ENCODE results near the gene VDAC1. TPM values are rescaled to one million over a fixed set of nuclear protein-coding genes. Genes with fewer than 3 reads are reported as not detected.

Gene VDAC1
- total and polyA plus RNA-seq, 2 donors (not counting 1 experiment from before 2014, with no cell fraction given) = 27.8 to 60.7 TPM

GRCh38 chr5:133953568-133954145, 51.1 kb downstream of the VDAC1 start:
- Histone ChIP-seq H3K36me3 (replicated peaks in 1 of 2; ENCODE audit: control extremely low read depth in 1 of 2, control insufficient read depth in 1 of 2, extremely low read depth in 1 of 2, insufficient read depth in 2 of 2, low read length in 1 of 2) (peaks cover 0 to 14% of the 10 kb centered on the region in 2 experiments), H3K79me2 (ENCODE audit: control insufficient read depth, insufficient read depth, low read length) (peaks cover 3% of the 10 kb centered on the region), H4K20me1 (ENCODE audit: control insufficient read depth, insufficient read depth, low read length, poor library complexity, severe bottlenecking) (no peaks in the 10 kb centered on the region), H3K9ac (ENCODE audit: low read length) (no peak overlapping the region), H3K9me3 (ENCODE audit: control extremely low read depth in 1 of 3, control insufficient read depth in 2 of 3, insufficient read depth in 1 of 3, low read length in 2 of 3) (no peaks in the 10 kb centered on the region), H3K27ac (ENCODE audit: low read length in 2 of 2) (no peak overlapping the region), H2AFZ (ENCODE audit: insufficient read depth, low read depth, low read length, poor library complexity, severe bottlenecking) (no peak overlapping the region), H3K4me3 (ENCODE audit: control extremely low read depth in 1 of 5, extremely low read depth in 1 of 5, insufficient read depth in 1 of 5, low read depth in 2 of 5, low read length in 4 of 5) (no peak overlapping the region), H3K27me3 (replicated peaks in 1 of 4; ENCODE audit: control extremely low read depth in 1 of 4, control insufficient read depth in 3 of 4, insufficient read depth in 4 of 4, low read length in 3 of 4) (no peaks in the 10 kb centered on the region), H3K4me2 (replicated peaks; ENCODE audit: low read depth, low read length, poor library complexity, severe bottlenecking) (no peak overlapping the region), H3K4me1 (ENCODE audit: control insufficient read depth in 2 of 2, insufficient read depth in 2 of 2, low read length in 2 of 2) (peaks cover 17 to 19% of the 10 kb centered on the region in 2 donors)
- 88% methylated on average over 7 of the region's 10 CpGs for WGBS (ENCODE audit: insufficient coverage)
- Mint-ChIP-seq H3K27me3 (no peaks in the 10 kb centered on the region), H3K4me3 (no peak overlapping the region), H3K27ac (no peak overlapping the region), H3K9me3 (ENCODE audit: insufficient read depth) (no peaks in the 10 kb centered on the region), H3K4me1 (peaks cover 14% of the 10 kb centered on the region)
- POLR2A ChIA-PET = interaction anchor here (1.6 kb wide), 1 partner anchor 19 kb away, joined by 4 read pairs; no protein-coding TSS in a partner anchor
- no peak for DNase-seq
- no peak for ATAC-seq (ENCODE audit: low read depth)
- TF ChIP-seq CTCF (IDR thresholded peaks at IDR 0.05) (no peak), EZH2 (IDR thresholded peaks at IDR 0.05; ENCODE audit: borderline replicate concordance, insufficient read depth, low read depth, low read length, poor library complexity, severe bottlenecking) (no peak)
- intact Hi-C loops (cut with micrococcal nuclease) = no loop called here
- CTCF ChIA-PET = interaction anchor here (1.5 to 1.8 kb wide), 3 partner anchors 15 to 530 kb away, joined by 4 to 5 read pairs (median 4); no protein-coding TSS in a partner anchor
